ENCODE data around the gene GH1. TPM values are rescaled to one million over a fixed set of nuclear protein-coding genes. Genes with fewer than 3 reads are reported as not detected.
"Not testable (repeated sequence)": the region's sequence is repeated elsewhere in the genome, so short reads cannot be mapped to it uniquely, and the experiment has no call there.

GH1 gene
- not detected for total RNA-seq
- polyA plus RNA-seq: under 1 TPM in 1 of 4 donors, not detected in 3; 0.50 TPM

DNA sequence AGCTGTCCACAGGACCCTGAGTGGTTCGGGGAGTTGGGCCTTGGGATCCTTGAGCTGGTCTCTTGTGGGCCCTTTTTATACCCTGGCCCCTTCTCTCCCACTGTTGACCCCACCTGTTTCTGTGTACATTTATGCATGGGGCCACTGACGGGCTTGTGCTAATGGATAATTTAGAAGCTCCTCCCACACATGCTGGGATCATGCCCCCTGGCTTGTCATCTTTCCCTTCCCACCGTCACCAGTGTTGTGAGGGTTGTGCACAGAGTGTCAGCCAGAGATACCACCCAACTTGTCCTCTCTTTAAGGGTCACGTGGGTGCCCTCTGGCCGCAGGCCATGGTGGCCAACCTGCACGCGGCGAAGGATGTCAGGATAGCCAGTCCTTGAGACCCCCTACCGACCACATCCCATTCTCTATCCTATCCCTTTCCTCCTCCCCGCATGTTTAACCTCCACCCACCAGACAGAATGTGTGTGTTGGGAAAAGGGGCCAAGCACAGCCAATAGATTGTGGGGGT is at the start of gene GH1:
TSS of gene GH1 (minus strand) at position 51 of the 517 bp plus-strand sequence. CDS start 63 bp downstream, outside the sequence.
- not testable (repeated sequence) for H3K9me3 ChIP-seq (ENCODE audit: control insufficient read depth in 2 of 2, low read length in 2 of 2); H3K4me1 Mint-ChIP-seq; H3K9me3 Mint-ChIP-seq; DNase-seq; H3K4me3 ChIP-seq (ENCODE audit: low read depth, low read length); H3K4me3 Mint-ChIP-seq; H3K27me3 Mint-ChIP-seq; H3K27ac ChIP-seq (ENCODE audit: insufficient read depth, low read length, poor library complexity, severe bottlenecking); ATAC-seq (ENCODE audit: low read depth in 2 of 2); H3K36me3 ChIP-seq (ENCODE audit: control insufficient read depth, insufficient read depth, low read length); H3K36me3 Mint-ChIP-seq; H3K4me1 ChIP-seq (ENCODE audit: control insufficient read depth, insufficient read depth, low read length, poor library complexity, severe bottlenecking); H3K27me3 ChIP-seq (ENCODE audit: control insufficient read depth, insufficient read depth, low read length)
- H3K27ac Mint-ChIP-seq: peak within 1 kb of the TSS in 2 of 3 donors; percentile 64 to 75

DNA sequence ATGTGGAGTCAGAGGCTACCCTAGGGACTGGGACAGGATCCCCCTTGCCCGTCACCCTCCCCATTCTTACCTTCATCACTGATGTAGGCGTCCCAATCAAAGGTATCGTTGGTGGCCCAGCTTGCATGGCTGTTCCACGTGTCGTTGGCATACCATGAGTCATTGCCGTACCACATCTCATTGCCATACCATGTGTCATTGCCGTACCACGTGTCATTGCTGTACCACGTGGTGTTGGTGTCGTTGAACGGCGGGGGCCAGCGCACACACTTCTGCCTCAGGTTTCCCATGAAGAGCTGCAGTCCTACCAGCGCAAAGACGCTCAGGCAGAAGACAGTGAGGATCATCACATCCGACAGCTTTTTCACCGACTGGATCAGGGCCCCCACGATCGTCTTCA is 49.3 kb upstream of the GH1 start:
- Mint-ChIP-seq H3K36me3 (no peaks in the 10 kb centered on the region), H3K27ac (peak overlapping the region in 1 of 3 donors; percentile 43), H3K4me3 (no peak overlapping the region), H3K4me1 (peaks cover 0 to 16% (median 2%) of the 10 kb centered on the region in 4 donors), H3K27me3 (no peaks in the 10 kb centered on the region), H3K9me3 (peaks cover 0 to 1% (median 0%) of the 10 kb centered on the region in 7 donors)
- Histone ChIP-seq H3K27ac (ENCODE audit: insufficient read depth, low read length, poor library complexity, severe bottlenecking) (no peak overlapping the region), H3K4me1 (ENCODE audit: control insufficient read depth, insufficient read depth, low read length, poor library complexity, severe bottlenecking) (no peaks in the 10 kb centered on the region), H3K27me3 (ENCODE audit: control insufficient read depth, insufficient read depth, low read length) (no peaks in the 10 kb centered on the region), H3K9me3 (ENCODE audit: control insufficient read depth in 2 of 2, low read length in 2 of 2) (no peaks in the 10 kb centered on the region), H3K36me3 (ENCODE audit: control insufficient read depth, insufficient read depth, low read length) (no peaks in the 10 kb centered on the region), H3K4me3 (ENCODE audit: low read depth, low read length) (no peak overlapping the region)
- ATAC-seq (ENCODE audit: low read depth in 2 of 2) (no peak), DNase-seq (no peak)

DNA sequence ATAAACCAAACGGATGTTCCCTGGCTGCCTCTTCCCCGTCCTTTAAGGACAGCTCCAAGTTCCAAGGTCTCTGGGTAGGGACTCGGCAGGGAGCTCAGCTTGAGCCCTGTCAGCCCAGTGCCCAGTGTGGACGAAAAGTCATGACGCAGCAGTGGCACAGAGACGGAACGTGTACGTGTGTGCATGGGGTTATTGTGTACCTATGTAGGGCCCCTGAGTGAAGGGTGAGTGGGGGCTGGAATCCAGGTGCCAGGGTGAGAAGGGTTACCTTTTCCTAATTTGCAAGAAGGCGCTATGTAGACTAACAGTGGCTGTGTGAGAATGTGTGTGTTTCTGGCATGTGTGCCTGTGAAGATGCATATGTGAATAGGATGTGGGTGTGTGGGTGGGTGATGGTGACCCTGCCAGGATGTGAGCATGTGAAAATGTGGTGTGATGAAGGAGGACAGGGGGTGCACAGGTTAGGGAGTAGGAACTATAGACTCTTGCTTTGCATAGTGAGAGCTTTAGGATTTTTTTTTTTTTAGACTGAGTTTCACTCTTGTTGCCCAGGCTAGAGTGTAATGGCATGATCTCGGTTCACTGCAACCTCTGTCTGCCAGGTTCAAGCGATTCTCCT is 48.1 kb upstream of the GH1 start:
- peak overlapping the region in 2 of 3 donors; percentile 1 to 12 for H3K27ac Mint-ChIP-seq

DNA sequence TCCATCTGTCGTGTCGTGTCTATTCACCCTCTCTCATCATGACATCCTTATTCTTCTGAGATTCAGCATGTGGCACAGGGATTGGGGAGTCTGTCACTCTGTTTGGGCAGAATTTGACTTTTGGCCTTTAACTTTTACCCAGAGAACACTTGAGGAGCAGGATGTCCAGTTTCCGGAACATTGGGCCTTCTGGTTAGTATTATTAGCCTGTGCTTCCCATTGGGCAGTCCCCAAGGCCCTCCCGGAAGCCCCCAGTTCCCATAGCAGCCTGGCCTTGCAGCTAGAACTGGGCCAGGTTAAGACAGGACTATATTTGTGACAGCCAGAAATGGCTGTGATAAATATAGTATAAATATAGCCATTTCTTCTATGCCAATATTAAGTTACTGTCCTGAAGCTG is 44.5 kb upstream of the GH1 start:
- ATAC-seq (ENCODE audit: low read depth in 2 of 2) (no peak), DNase-seq (no peak)
- H3K27ac Mint-ChIP-seq: no peak overlapping the region

More for the DNA sequence above, 48.1 kb upstream of the GH1 start:
- Mint-ChIP-seq H3K4me3 (no peak overlapping the region), H3K4me1 (peaks cover 0 to 16% (median 4%) of the 10 kb centered on the region in 4 donors), H3K9me3 (peaks cover 0 to 1% (median 0%) of the 10 kb centered on the region in 7 donors), H3K36me3 (no peaks in the 10 kb centered on the region), H3K27me3 (no peaks in the 10 kb centered on the region)
- DNase-seq (peak in 1 of 3 donors; percentile 48), ATAC-seq (ENCODE audit: low read depth in 2 of 2) (peak; percentile 48 to 77)
- Histone ChIP-seq H3K9me3 (ENCODE audit: control insufficient read depth in 2 of 2, low read length in 2 of 2) (no peaks in the 10 kb centered on the region), H3K4me3 (ENCODE audit: low read depth, low read length) (no peak overlapping the region), H3K36me3 (ENCODE audit: control insufficient read depth, insufficient read depth, low read length) (no peaks in the 10 kb centered on the region), H3K4me1 (ENCODE audit: control insufficient read depth, insufficient read depth, low read length, poor library complexity, severe bottlenecking) (no peaks in the 10 kb centered on the region), H3K27ac (ENCODE audit: insufficient read depth, low read length, poor library complexity, severe bottlenecking) (no peak overlapping the region), H3K27me3 (ENCODE audit: control insufficient read depth, insufficient read depth, low read length) (no peaks in the 10 kb centered on the region)

DNA sequence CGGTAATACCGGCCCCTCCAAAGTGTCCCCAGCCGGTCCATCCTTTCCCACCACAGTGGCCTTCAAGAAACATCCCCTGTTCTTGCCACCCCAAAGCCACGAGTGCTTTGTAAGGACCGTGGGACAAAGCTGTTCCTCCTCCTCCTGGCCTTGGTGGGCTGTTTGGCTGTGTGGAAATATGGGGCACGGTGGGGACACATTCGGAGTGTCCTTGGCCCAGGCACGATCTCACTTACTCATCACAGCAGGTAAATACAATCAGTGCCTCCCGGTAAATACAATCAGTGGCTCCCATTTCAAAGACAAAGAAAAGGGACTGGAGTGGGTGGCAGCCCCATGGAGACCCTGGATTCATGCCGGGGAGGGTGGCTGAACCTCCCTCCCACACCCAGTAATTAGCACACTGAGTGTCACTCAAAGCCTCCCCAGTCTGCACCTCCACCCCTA is 43.7 kb upstream of the GH1 start:
- peaks cover 4% of the 10 kb centered on the region for H3K4me1 ChIP-seq (ENCODE audit: control insufficient read depth, insufficient read depth, low read length, poor library complexity, severe bottlenecking)
- H3K27ac ChIP-seq (ENCODE audit: insufficient read depth, low read length, poor library complexity, severe bottlenecking): no peak overlapping the region
- H3K9me3 ChIP-seq (ENCODE audit: control insufficient read depth in 2 of 2, low read length in 2 of 2): no peaks in the 10 kb centered on the region
- H3K36me3 Mint-ChIP-seq: no peaks in the 10 kb centered on the region
- peaks cover 0 to 17% (median 4%) of the 10 kb centered on the region in 4 donors for H3K4me1 Mint-ChIP-seq
- no peaks in the 10 kb centered on the region for H3K36me3 ChIP-seq (ENCODE audit: control insufficient read depth, insufficient read depth, low read length)
- no peak for DNase-seq
- peaks cover 0 to 1% (median 0%) of the 10 kb centered on the region in 7 donors for H3K9me3 Mint-ChIP-seq
- H3K4me3 Mint-ChIP-seq: peak overlapping the region in 1 of 4 donors; percentile 41
- H3K27me3 Mint-ChIP-seq: no peaks in the 10 kb centered on the region
- no peak overlapping the region for H3K4me3 ChIP-seq (ENCODE audit: low read depth, low read length)
- peak overlapping the region in 1 of 3 donors; percentile 75 for H3K27ac Mint-ChIP-seq
- no peak for ATAC-seq (ENCODE audit: low read depth in 2 of 2)
- no peaks in the 10 kb centered on the region for H3K27me3 ChIP-seq (ENCODE audit: control insufficient read depth, insufficient read depth, low read length)

More for the DNA sequence above, 44.5 kb upstream of the GH1 start:
- no peak overlapping the region for H3K4me3 ChIP-seq (ENCODE audit: low read depth, low read length)
- Mint-ChIP-seq H3K9me3 (peaks cover 0 to 1% (median 0%) of the 10 kb centered on the region in 7 donors), H3K4me1 (peaks cover 0 to 18% (median 4%) of the 10 kb centered on the region in 4 donors), H3K4me3 (no peak overlapping the region), H3K36me3 (no peaks in the 10 kb centered on the region), H3K27me3 (no peaks in the 10 kb centered on the region)
- no peak overlapping the region for H3K27ac ChIP-seq (ENCODE audit: insufficient read depth, low read length, poor library complexity, severe bottlenecking)
- no peaks in the 10 kb centered on the region for H3K9me3 ChIP-seq (ENCODE audit: control insufficient read depth in 2 of 2, low read length in 2 of 2)
- H3K36me3 ChIP-seq (ENCODE audit: control insufficient read depth, insufficient read depth, low read length): no peaks in the 10 kb centered on the region
- H3K27me3 ChIP-seq (ENCODE audit: control insufficient read depth, insufficient read depth, low read length): no peaks in the 10 kb centered on the region
- H3K4me1 ChIP-seq (ENCODE audit: control insufficient read depth, insufficient read depth, low read length, poor library complexity, severe bottlenecking): peaks cover 4% of the 10 kb centered on the region

DNA sequence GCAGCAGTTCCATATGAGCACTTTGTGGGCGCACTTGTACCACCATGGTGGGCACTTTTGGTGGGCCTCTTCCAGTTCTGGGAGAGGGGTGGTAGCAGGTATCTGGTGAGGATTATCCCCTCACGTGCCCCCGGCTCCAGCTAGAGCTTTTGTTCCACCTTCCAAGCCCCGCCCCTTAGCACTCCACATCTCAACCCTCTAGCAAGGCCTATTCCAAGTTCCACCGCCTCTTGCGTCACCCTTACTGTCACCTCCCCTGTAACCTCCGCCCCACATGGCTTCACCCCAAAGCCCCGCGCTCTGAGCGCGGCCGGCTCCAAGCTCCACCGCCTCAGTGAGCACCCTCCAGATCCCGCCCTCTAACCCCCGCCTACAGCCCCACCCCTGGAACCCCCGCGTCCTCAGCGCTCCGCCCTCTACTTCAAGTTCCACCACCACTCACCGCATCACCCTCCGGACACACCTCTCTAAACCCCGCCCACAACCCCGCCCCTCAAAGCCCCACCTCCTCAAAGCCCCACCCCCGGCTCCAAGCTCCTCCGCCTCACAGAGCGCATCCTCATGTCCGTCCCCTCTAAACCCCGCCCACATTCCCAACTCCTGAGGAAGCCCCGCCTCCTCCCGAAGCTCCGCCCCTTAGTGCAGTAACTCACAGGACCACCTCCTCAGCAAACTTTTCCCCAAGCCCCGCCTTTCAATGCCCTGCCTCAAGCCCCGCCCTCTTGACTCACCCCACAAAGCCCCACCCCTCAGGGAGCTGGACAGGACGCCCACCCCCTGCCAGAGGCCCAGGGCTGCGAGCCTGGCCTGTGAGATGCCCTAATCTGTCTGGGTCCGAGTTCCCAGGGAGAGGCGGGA is 42.9 kb upstream of the GH1 start:
- Histone ChIP-seq H3K27ac (ENCODE audit: insufficient read depth, low read length, poor library complexity, severe bottlenecking) (no peak overlapping the region), H3K4me1 (ENCODE audit: control insufficient read depth, insufficient read depth, low read length, poor library complexity, severe bottlenecking) (peaks cover 4% of the 10 kb centered on the region), H3K27me3 (ENCODE audit: control insufficient read depth, insufficient read depth, low read length) (no peaks in the 10 kb centered on the region), H3K9me3 (ENCODE audit: control insufficient read depth in 2 of 2, low read length in 2 of 2) (no peaks in the 10 kb centered on the region), H3K4me3 (ENCODE audit: low read depth, low read length) (no peak overlapping the region), H3K36me3 (ENCODE audit: control insufficient read depth, insufficient read depth, low read length) (no peaks in the 10 kb centered on the region)
- no peaks in the 10 kb centered on the region for H3K27me3 Mint-ChIP-seq
- H3K27ac Mint-ChIP-seq: no peak overlapping the region
- H3K36me3 Mint-ChIP-seq: no peaks in the 10 kb centered on the region
- H3K4me1 Mint-ChIP-seq: peaks cover 0 to 11% (median 1%) of the 10 kb centered on the region in 4 donors
- ATAC-seq (ENCODE audit: low read depth in 2 of 2) (peak; percentile 35 to 37), DNase-seq (peak in 2 of 3 donors; percentile 26 to 37)
- H3K9me3 Mint-ChIP-seq: peaks cover 0 to 1% (median 0%) of the 10 kb centered on the region in 7 donors
- peak overlapping the region in 2 of 4 donors; percentile 41 to 55 for H3K4me3 Mint-ChIP-seq

DNA sequence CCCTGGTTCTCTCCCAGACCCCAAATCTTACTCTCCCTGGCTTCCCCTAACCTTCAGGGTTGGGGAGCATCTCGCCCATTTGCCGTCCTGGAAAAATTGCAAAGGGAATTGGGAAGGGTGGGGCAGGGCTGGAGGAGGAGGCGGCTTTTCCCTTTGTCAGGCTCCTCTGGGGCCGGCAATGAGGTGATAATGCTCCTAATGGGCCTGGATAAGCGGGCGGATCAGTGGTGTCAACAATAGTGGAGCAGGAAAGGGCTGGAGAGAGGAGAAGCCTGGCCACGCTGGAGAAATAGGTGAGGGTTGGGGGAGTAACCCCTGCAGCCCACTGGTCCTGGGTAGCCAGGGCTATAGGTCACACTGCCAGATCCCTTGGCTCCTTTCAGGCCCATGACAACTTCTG is 41.8 kb upstream of the GH1 start:
- no peak for ATAC-seq (ENCODE audit: low read depth in 2 of 2)
- no peak overlapping the region for H3K4me3 ChIP-seq (ENCODE audit: low read depth, low read length)
- no peaks in the 10 kb centered on the region for H3K36me3 Mint-ChIP-seq
- H3K27me3 Mint-ChIP-seq: no peaks in the 10 kb centered on the region
- no peak overlapping the region for H3K27ac Mint-ChIP-seq
- peaks cover 4% of the 10 kb centered on the region for H3K4me1 ChIP-seq (ENCODE audit: control insufficient read depth, insufficient read depth, low read length, poor library complexity, severe bottlenecking)
- no peak overlapping the region for H3K27ac ChIP-seq (ENCODE audit: insufficient read depth, low read length, poor library complexity, severe bottlenecking)
- no peaks in the 10 kb centered on the region for H3K27me3 ChIP-seq (ENCODE audit: control insufficient read depth, insufficient read depth, low read length)
- H3K9me3 ChIP-seq (ENCODE audit: control insufficient read depth in 2 of 2, low read length in 2 of 2): no peaks in the 10 kb centered on the region
- peaks cover 0 to 14% (median 1%) of the 10 kb centered on the region in 4 donors for H3K4me1 Mint-ChIP-seq
- no peak for DNase-seq
- no peaks in the 10 kb centered on the region for H3K9me3 Mint-ChIP-seq
- H3K4me3 Mint-ChIP-seq: no peak overlapping the region
- no peaks in the 10 kb centered on the region for H3K36me3 ChIP-seq (ENCODE audit: control insufficient read depth, insufficient read depth, low read length)

All from CD4-positive, CD25-positive, alpha-beta regulatory T cell (primary cell).